Caco-2 (cell line): ENCODE data around the gene CNTN5. TPM values are rescaled to one million over a fixed set of nuclear protein-coding genes. Genes with fewer than 3 reads are reported as not detected.

Source experiments
- BruUV-seq: library from RNA; stranded (reverse); fragments of 400-500 nt; replicated peaks from 2 replicates; lab custom pipeline; 2021; lab: Mats Ljungman, UMichigan
- CTCF ChIA-PET: fragments of 300-600 bp; sonication (Branson Sonifier 250); formaldehyde crosslinking; loops from one replicate; lab custom pipeline; 2022; ENCODE audit warnings: antibody characterized with exemption; lab: Charles Lee
- POLR2A ChIA-PET: fragments of 300-600 bp; sonication (Branson Sonifier 250); formaldehyde crosslinking; loops from one replicate; lab custom pipeline; 2022; ENCODE audit warnings: antibody characterized with exemption; lab: Charles Lee
- DNase-seq, 2 experiments: peaks; one replicate each; pipeline versions ENCODE4 v3.0.0 to v3.0.0-alpha.2; 2020 to 2022
- H3K27me3 ChIP-seq: replicated peaks from 2 replicates; pipeline ENCODE4 v1.6.0; 2011; ENCODE audit warnings: low read length; ENCODE audit not compliant: control insufficient read depth, insufficient read depth
- H3K36me3 ChIP-seq: 2 replicates; pipeline ENCODE4 v1.5.1; 2011; ENCODE audit warnings: low read length; ENCODE audit not compliant: control insufficient read depth, insufficient read depth
- H3K4me1 ChIP-seq: fragments of 250-450 bp; sonication (Bioruptor Pico); 2 replicates; pipeline ENCODE4 v1.5.1; 2020; ENCODE audit warnings: mild to moderate bottlenecking
- H3K4me3 ChIP-seq: 2 replicates; pipeline ENCODE4 v1.5.1; 2011; ENCODE audit warnings: low read depth, mild to moderate bottlenecking, control low read depth, low read length
- H3K9me3 ChIP-seq: fragments of 250-450 bp; sonication (Bioruptor Pico); 2 replicates; pipeline ENCODE4 v1.5.1; 2020; ENCODE audit warnings: mild to moderate bottlenecking, moderate library complexity
- H3K27ac Mint-ChIP-seq: one replicate; pipeline ENCODE4 v1.8.0; 2022; ENCODE audit warnings: mixed read lengths; ENCODE audit not compliant: unreplicated experiment
- H3K27me3 Mint-ChIP-seq: one replicate; pipeline ENCODE4 v1.8.0; 2022; ENCODE audit warnings: mixed read lengths; ENCODE audit not compliant: insufficient read depth, unreplicated experiment
- H3K36me3 Mint-ChIP-seq: one replicate; pipeline ENCODE4 v1.8.0; 2022; ENCODE audit warnings: mild to moderate bottlenecking, mixed read lengths; ENCODE audit not compliant: insufficient read depth, unreplicated experiment
- H3K4me1 Mint-ChIP-seq: one replicate; pipeline ENCODE4 v1.8.0; 2022; ENCODE audit warnings: low read depth, mixed read lengths; ENCODE audit not compliant: unreplicated experiment
- H3K4me3 Mint-ChIP-seq: one replicate; pipeline ENCODE4 v1.8.0; 2022; ENCODE audit warnings: mild to moderate bottlenecking, moderate library complexity, mixed read lengths; ENCODE audit not compliant: unreplicated experiment
- H3K9me3 Mint-ChIP-seq: one replicate; pipeline ENCODE4 v1.8.0; 2022; ENCODE audit warnings: mixed read lengths; ENCODE audit not compliant: unreplicated experiment
- intact Hi-C: fragments of 100-400 bp; cut with micrococcal nuclease; formaldehyde crosslinking; loops from one replicate; pipeline ENCODE4 v1.10.0; 2022; ENCODE audit not compliant: unreplicated experiment
- total RNA-seq: library from RNA; stranded (reverse); gene quantifications from 2 replicates; pipeline ENCODE4 v1.2.3, GENCODE V29; 2022
- TF ChIP-seq, protein P1 (sequence below), 2 experiments: fragments of 200-600 bp in 1 of 2; IDR thresholded peaks; 1 replicate in 1 of 2; 2 replicates in 1 of 2; pipeline versions ENCODE4 v1.5.1 to v1.8.0; 2011 to 2022; ENCODE audit warnings: antibody characterized with exemption in 1 of 2, control low read depth in 1 of 2, inconsistent platforms in 1 of 2, low read depth in 1 of 2, low read length in 1 of 2, mild to moderate bottlenecking in 1 of 2, moderate library complexity in 1 of 2; ENCODE audit not compliant: insufficient read depth in 1 of 2, severe bottlenecking in 1 of 2, unreplicated experiment in 1 of 2

Gene CNTN5
- total RNA-seq, 1 experiment from 2014 or later = 1.00 TPM

DNA sequence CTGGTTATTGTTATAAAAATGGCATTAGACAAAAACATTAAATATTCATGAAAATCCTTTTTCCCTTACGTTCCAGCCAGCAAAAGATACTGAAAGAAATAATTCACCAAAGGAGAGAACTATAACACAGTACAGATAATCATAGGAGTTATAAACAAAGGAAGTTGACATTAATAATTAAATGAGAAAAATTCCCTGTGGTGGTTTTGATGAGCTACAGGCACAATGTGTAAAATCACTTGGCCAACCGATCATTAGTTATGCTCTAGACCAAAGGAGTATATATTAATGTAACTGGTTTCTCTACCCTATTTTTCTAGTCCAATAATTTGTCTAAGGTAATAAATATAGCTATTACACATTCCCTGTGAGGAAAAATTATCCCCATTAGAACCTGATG lies 534.7 kb downstream of the CNTN5 start:
- no peaks in the 10 kb centered on the region for H3K4me1 Mint-ChIP-seq
- Histone ChIP-seq H3K9me3 (no peaks in the 10 kb centered on the region; the same call in 1 of the 2 replicates), H3K36me3 (no peaks in the 10 kb centered on the region), H3K4me1 (no peaks in the 10 kb centered on the region), H3K27me3 (no peaks in the 10 kb centered on the region), H3K4me3 (no peak overlapping the region)
- intact Hi-C loops = no loop called here
- TF ChIP-seq, protein P1, sequence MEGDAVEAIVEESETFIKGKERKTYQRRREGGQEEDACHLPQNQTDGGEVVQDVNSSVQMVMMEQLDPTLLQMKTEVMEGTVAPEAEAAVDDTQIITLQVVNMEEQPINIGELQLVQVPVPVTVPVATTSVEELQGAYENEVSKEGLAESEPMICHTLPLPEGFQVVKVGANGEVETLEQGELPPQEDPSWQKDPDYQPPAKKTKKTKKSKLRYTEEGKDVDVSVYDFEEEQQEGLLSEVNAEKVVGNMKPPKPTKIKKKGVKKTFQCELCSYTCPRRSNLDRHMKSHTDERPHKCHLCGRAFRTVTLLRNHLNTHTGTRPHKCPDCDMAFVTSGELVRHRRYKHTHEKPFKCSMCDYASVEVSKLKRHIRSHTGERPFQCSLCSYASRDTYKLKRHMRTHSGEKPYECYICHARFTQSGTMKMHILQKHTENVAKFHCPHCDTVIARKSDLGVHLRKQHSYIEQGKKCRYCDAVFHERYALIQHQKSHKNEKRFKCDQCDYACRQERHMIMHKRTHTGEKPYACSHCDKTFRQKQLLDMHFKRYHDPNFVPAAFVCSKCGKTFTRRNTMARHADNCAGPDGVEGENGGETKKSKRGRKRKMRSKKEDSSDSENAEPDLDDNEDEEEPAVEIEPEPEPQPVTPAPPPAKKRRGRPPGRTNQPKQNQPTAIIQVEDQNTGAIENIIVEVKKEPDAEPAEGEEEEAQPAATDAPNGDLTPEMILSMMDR (IDR thresholded peaks at IDR 0.05; ENCODE audit: insufficient read depth in 1 of 2, low read depth in 1 of 2, low read length in 1 of 2, severe bottlenecking in 1 of 2, unreplicated experiment in 1 of 2) = no peak
- CTCF ChIA-PET = no interaction called here
- POLR2A ChIA-PET = no interaction called here
- H3K27me3 Mint-ChIP-seq = no peaks in the 10 kb centered on the region
- H3K27ac Mint-ChIP-seq = no peak overlapping the region
- DNase-seq = no peak
- no TSS peak for BruUV-seq
- no peak overlapping the region for H3K4me3 Mint-ChIP-seq
- H3K36me3 Mint-ChIP-seq = no peaks in the 10 kb centered on the region
- H3K9me3 Mint-ChIP-seq = no peaks in the 10 kb centered on the region

DNA sequence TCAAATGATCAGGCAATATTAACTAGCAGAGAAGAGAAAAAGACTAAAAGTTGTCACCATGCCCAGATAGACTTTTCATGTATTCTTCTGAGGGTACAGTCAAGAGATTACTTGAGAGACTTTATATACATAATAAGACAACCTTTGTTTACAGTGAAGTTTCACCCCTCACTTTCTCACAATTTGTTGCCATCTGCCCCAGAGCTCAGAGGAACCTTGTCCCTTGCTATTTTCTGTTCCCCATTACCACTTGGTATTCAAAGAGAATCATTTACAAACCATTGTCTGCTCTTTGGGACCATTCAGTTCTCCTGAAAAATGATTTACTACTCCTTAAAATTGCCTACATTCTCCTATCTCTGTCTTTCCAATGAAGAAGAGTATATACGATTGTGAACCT lies 544.6 kb downstream of the CNTN5 start:
- Mint-ChIP-seq H3K4me3 (no peak overlapping the region), H3K4me1 (no peaks in the 10 kb centered on the region), H3K9me3 (no peaks in the 10 kb centered on the region), H3K27me3 (peaks cover 4% of the 10 kb centered on the region), H3K27ac (no peak overlapping the region), H3K36me3 (no peaks in the 10 kb centered on the region)
- Histone ChIP-seq H3K4me1 (no peaks in the 10 kb centered on the region), H3K4me3 (no peak overlapping the region), H3K27me3 (no peaks in the 10 kb centered on the region), H3K36me3 (no peaks in the 10 kb centered on the region), H3K9me3 (no peaks in the 10 kb centered on the region)
- no TSS peak for BruUV-seq
- intact Hi-C loops = no loop called here
- ChIA-PET CTCF (no interaction called here), POLR2A (no interaction called here)
- TF ChIP-seq, protein P1 (IDR thresholded peaks at IDR 0.05; ENCODE audit: insufficient read depth in 1 of 2, low read depth in 1 of 2, low read length in 1 of 2, severe bottlenecking in 1 of 2, unreplicated experiment in 1 of 2) = no peak
- DNase-seq = no peak

DNA sequence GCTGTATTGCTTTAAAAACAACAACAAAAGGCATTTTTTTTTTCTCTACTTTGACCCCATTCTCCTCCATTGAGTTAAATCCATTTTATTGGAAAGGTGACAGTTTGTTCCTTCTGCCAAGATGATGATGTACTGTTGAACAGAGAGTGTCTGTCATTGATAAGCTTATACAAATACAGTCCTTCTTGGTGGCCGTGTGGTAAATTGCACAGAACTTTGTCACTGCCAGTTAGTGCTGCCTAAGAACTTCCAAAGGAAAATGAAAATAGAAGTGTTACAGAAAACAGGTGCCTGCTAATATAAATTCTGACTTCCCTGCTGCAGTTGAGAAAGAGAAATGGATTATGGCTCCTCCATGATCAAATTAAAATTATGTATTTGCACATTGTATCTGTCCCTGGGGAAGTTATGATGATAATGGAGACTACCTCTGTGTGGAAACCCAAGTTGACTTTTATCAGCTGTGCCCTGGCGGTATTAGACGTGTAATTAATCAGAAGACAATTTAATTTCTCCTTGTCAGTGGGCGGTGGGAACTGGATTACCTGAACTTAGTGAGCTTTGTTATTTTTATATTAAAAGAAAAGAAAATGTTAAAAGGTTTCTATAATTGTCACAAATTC lies 546.7 kb downstream of the CNTN5 start:
- ChIA-PET POLR2A (no interaction called here), CTCF (no interaction called here)
- Mint-ChIP-seq H3K36me3 (no peaks in the 10 kb centered on the region), H3K9me3 (no peaks in the 10 kb centered on the region), H3K4me1 (no peaks in the 10 kb centered on the region), H3K27ac (no peak overlapping the region), H3K27me3 (peaks cover 4% of the 10 kb centered on the region), H3K4me3 (no peak overlapping the region)
- no peak overlapping the region for H3K4me3 ChIP-seq
- H3K27me3 ChIP-seq = no peaks in the 10 kb centered on the region
- no TSS peak for BruUV-seq
- DNase-seq = no peak
- no peaks in the 10 kb centered on the region for H3K4me1 ChIP-seq
- H3K36me3 ChIP-seq = no peaks in the 10 kb centered on the region
- intact Hi-C loops = no loop called here
- H3K9me3 ChIP-seq = no peaks in the 10 kb centered on the region
- TF ChIP-seq, protein P1 (IDR thresholded peaks at IDR 0.05; ENCODE audit: insufficient read depth in 1 of 2, low read depth in 1 of 2, low read length in 1 of 2, severe bottlenecking in 1 of 2, unreplicated experiment in 1 of 2) = no peak
